Measurements from ENCODE around the gene USF3. TPM values are rescaled to one million over a fixed set of nuclear protein-coding genes. Genes with fewer than 3 reads are reported as not detected.

The USF3 gene
- polyA plus RNA-seq, 1 donor from 2014 or later: 15.4 TPM

GRCh38 chr3:113677737-113678136 lies 18.7 kb downstream of the USF3 start:
- Histone ChIP-seq H2AFZ (ENCODE audit: low read depth, low read length) (no peak overlapping the region), H3K27me3 (ENCODE audit: insufficient read depth, low read depth, low read length) (no peaks in the 10 kb centered on the region), H3K4me3 (ENCODE audit: low read length) (no peak overlapping the region), H3F3A (ENCODE audit: insufficient read depth, low read length, poor library complexity, severe bottlenecking) (no peaks in the 10 kb centered on the region), H3K9ac (ENCODE audit: low read length) (no peak overlapping the region), H4K20me1 (ENCODE audit: insufficient read depth) (no peaks in the 10 kb centered on the region), H3K9me2 (ENCODE audit: insufficient read depth, low read length) (no peaks in the 10 kb centered on the region), H3K27ac (ENCODE audit: low read length) (no peak overlapping the region), H3K9me3 (ENCODE audit: low read length) (no peaks in the 10 kb centered on the region), H3K4me2 (ENCODE audit: low read length) (no peak overlapping the region), H3K36me3 (ENCODE audit: insufficient read depth, low read length) (no peaks in the 10 kb centered on the region), H3K79me2 (replicated peaks; ENCODE audit: insufficient read depth, low read length) (no peaks in the 10 kb centered on the region)
- TF ChIP-seq EP300 (conservative IDR thresholded peaks at IDR 0.05; ENCODE audit: poor library complexity, severe bottlenecking) (no peak), REST (IDR thresholded peaks at IDR 0.05; ENCODE audit: borderline replicate concordance) (no peak), CTCF (IDR thresholded peaks at IDR 0.05; ENCODE audit: poor library complexity, severe bottlenecking) (no peak), POLR2AphosphoS5 (IDR thresholded peaks at IDR 0.05) (no peak), RAD21 (conservative IDR thresholded peaks at IDR 0.05) (no peak), MXI1 (conservative IDR thresholded peaks at IDR 0.05; ENCODE audit: poor library complexity, severe bottlenecking) (no peak), SMC3 (conservative IDR thresholded peaks at IDR 0.05; ENCODE audit: poor library complexity) (no peak), TAF1 (IDR thresholded peaks at IDR 0.05; ENCODE audit: low read depth) (no peak), EZH2 (IDR thresholded peaks at IDR 0.05; ENCODE audit: borderline replicate concordance, insufficient read depth, low read length, poor library complexity, severe bottlenecking) (no peak)

- no peaks in the 10 kb centered on the region for H3K36me3 ChIP-seq (ENCODE audit: insufficient read depth, low read length)
- no peak overlapping the region for H3K4me3 ChIP-seq (ENCODE audit: low read length)
- H2AFZ ChIP-seq (ENCODE audit: low read depth, low read length): no peak overlapping the region
- no peak overlapping the region for H3K27ac ChIP-seq (ENCODE audit: low read length)
- no peaks in the 10 kb centered on the region for H3F3A ChIP-seq (ENCODE audit: insufficient read depth, low read length, poor library complexity, severe bottlenecking)
- no peaks in the 10 kb centered on the region for H3K9me3 ChIP-seq (ENCODE audit: low read length)
- no peaks in the 10 kb centered on the region for H3K79me2 ChIP-seq (replicated peaks; ENCODE audit: insufficient read depth, low read length)
- no peaks in the 10 kb centered on the region for H3K9me2 ChIP-seq (ENCODE audit: insufficient read depth, low read length)
- H3K4me2 ChIP-seq (ENCODE audit: low read length): no peak overlapping the region
- no peaks in the 10 kb centered on the region for H3K27me3 ChIP-seq (ENCODE audit: insufficient read depth, low read depth, low read length)
- TF ChIP-seq SMC3 (conservative IDR thresholded peaks at IDR 0.05; ENCODE audit: poor library complexity) (no peak), EZH2 (IDR thresholded peaks at IDR 0.05; ENCODE audit: borderline replicate concordance, insufficient read depth, low read length, poor library complexity, severe bottlenecking) (no peak), EP300 (conservative IDR thresholded peaks at IDR 0.05; ENCODE audit: poor library complexity, severe bottlenecking) (no peak), MXI1 (conservative IDR thresholded peaks at IDR 0.05; ENCODE audit: poor library complexity, severe bottlenecking) (no peak), RAD21 (conservative IDR thresholded peaks at IDR 0.05) (no peak), TAF1 (IDR thresholded peaks at IDR 0.05; ENCODE audit: low read depth) (no peak), CTCF (IDR thresholded peaks at IDR 0.05; ENCODE audit: poor library complexity, severe bottlenecking) (no peak), POLR2AphosphoS5 (IDR thresholded peaks at IDR 0.05) (no peak), REST (IDR thresholded peaks at IDR 0.05; ENCODE audit: borderline replicate concordance) (no peak)
- no peaks in the 10 kb centered on the region for H4K20me1 ChIP-seq (ENCODE audit: insufficient read depth)
- H3K9ac ChIP-seq (ENCODE audit: low read length): no peak overlapping the region
These were observed 20.2 kb downstream of the USF3 start for GRCh38 chr3:113676261-113676660.

Measured in neural cell (in vitro differentiated cells).